HuH-7.5 (cell line): ENCODE results near the gene CDK17.
"Not testable (repeated sequence)": the region's sequence is repeated elsewhere in the genome, so short reads cannot be mapped to it uniquely, and the experiment has no call there.

ENCODE experiments used
- DNase-seq: peaks from one replicate; pipeline ENCODE4 v3.0.0; 2011; ENCODE audit warnings: low spot score

CDK17 gene

GRCh38 chr12:96387981-96388380 is 12.3 kb downstream of the CDK17 start:
- DNase-seq, result no peak

GRCh38 chr12:96386794-96387193 is 13.4 kb downstream of the CDK17 start:
- no peak for DNase-seq

- no peak for DNase-seq
Measured at GRCh38 chr12:96383991-96384390, 16.2 kb downstream of the CDK17 start.

DNA sequence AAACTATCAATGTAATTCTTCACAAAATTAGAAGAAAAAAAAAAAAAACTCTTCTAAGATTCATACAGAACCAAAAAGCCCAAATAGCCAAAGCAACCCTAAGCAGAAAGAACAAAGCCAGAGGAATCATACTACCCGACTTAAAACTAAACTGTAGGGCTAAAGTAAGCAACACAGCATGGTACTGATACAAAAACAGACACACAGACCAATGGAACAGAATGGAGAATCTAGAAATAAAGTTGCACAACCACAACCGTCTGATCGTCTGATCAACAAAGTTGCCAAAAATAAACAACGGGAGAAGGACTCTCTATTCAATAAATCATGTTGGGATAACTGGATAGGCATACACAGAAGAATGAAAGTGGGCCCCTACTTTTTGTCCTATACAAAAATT is 16.9 kb downstream of the CDK17 start:
- no peak for DNase-seq

GRCh38 chr12:96379743-96380142 is 20.5 kb downstream of the CDK17 start:
- not testable (repeated sequence) for DNase-seq

- DNase-seq, result no peak
Measured at GRCh38 chr12:96378319-96378718, 21.9 kb downstream of the CDK17 start.

GRCh38 chr12:96376865-96377264 is 23.4 kb downstream of the CDK17 start:
- DNase-seq, result no peak

GRCh38 chr12:96375841-96376604 is 24.2 kb downstream of the CDK17 start:
- no peak for DNase-seq

DNA sequence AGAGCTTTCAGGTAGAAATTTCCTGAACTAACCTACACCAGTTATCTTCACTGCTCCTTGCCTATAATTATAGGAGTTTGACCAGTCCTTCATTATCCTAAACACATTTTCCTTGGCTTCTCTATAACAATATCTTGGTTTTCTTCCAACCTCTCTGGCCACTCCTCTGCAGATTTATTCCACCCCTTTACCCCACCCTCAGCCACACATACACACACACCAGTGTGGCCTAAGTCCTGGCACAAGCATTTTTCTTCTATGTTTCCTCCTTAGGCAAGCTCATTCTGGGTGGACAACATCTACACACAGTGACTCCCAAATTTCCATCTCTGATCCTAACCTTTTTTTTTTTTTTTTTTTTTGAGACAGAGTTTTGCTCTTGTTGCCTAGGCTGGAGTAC is 25.1 kb downstream of the CDK17 start:
- no peak for DNase-seq

DNA sequence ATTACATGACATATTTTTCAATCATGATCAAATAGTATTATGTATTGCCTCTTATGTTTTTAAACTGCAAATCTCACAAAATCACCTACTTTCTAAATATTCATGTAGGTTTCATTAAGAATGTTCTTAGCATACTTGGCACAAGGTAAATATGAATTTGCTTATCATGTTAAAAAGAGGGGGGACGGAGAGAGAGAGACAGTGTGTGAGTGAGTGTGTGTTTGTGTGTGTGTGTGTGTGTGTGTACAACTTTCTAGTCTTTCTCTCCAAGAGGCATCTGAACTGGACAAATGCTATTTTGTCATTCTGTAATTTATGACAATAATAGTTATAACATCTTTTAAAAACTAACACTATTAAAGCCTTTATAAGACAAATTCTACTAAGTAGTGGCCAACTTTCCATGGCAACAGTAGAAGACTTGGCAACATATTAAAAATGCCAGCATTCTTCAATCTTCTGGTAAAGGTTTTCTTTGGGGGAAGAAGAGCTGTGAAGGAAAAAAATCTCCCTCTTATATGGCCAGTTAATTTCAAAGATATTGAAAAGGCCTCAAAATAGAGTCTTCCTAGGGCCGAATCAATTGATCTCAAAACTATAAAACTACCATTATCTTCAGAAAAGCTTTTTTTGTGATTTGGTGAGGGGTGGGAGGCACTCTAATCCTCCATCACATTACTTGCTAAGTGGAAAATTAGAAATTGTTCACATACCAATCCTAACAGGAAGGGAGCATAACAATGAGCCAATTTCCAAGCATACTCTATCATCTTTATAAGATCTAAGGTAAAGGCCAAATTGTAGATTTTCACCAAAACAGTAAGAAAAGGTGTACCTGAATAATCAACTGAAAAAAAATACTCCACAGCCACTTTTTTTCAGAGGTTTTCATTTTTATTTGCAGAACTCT is 28.2 kb downstream of the CDK17 start:
- no peak for DNase-seq

DNA sequence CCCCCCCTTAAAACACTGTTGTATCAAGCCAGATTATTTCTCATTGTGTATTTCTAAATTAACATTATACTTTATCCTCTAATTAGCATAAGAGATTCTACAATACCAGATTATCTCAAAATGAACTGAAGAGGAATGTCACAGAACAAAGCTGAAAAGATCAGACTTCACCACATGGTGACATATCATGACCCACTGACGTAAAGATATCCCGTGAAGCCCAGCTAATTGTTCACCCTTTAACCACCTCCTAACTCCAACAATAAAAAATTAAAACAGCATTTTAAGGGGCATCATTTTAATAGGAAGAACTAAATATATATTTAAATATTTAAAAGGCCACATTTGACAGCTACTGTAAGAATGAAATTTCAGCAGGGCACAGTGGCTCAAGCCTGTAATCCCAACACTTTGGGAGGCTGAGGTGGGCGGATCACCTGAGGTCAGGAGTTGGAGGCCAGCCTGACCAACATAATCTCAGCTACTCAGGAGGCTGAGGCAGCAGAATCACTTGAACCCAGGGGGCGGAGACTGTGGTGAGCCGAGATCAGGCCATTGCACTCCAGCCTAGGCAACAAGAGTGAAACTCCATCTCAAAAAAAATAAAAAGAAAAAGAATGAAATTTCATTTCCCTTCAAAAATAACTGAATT is 29.0 kb downstream of the CDK17 start:
- no peak for DNase-seq

DNA sequence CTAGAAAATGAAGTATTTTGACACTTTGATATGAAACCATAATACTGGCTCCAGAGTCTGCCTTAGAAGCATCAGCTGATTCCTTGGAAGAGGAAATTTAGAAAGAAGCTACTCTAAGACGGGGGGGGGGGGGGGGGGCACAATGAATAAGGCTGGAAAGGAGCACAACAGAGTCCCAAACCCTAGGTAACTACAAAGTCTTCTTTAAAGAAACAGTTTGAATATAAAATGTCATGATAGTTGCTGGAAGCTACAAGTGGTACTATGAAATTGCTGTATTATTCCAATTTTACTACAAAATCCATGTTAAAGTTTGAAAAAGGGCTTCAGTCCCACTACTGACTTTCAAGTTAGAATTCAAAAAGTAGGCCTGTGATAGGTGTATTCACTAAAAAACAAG is 31.6 kb downstream of the CDK17 start:
- DNase-seq, result no peak

DNA sequence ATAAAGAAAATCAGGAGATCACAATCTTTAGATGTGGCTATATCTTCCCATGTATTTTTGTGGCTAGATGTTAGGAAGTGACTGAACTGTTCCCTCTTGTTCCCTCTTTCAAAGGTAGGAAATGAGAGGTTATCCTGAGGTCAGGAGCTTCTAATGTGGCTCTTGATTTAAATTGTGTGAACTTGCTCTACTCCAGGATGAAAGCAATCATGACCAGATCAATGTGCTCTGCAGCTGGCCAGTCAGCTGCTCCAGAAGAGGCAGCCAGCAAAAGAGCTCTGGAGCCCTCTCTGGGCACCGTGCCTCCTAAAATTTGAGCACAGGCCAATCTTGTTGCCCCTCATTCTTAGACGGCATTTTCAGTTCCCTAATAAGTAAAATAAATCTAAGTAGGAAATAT is 32.0 kb downstream of the CDK17 start:
- DNase-seq, result no peak

- DNase-seq, result no peak
Measured at GRCh38 chr12:96366381-96366654, 33.9 kb downstream of the CDK17 start.

DNA sequence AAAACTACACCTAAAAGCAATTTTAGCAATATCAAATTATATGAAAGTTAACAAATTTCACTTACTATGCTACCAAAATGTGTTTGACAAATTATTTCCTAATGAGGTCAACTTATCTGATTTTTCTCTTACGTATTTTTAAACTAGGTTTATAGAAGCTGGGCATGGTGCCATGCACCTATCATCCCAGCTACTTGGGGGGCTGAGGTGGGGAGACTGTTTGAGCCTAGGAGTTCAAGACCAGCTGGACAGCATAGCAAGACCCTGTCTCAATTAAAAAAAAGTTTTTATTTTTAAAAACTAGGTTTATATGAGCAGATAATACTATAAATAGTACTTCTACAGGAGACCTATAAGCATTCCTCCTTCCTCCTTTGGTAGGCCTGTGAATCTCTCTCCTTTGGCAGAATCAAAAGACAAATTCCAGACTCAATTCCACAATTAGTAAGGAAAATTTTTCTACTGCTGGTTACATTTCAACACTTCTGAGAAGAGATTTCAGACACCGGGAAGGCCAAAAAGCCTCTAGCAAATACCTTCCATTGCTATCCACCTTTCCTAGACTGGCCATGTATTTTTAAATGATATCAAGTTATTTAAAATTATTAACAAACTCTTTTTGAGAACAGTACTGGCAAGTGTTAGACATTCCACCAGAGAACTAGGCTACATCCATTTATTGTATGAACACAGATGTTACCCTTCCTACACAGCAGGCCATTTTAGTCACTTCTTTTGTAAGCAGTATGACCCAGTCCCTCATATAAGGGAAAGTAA is 34.4 kb downstream of the CDK17 start:
- DNase-seq, result no peak

- no peak for DNase-seq
Measured at GRCh38 chr12:96364092-96364700, 36.0 kb downstream of the CDK17 start.

GRCh38 chr12:96361074-96361473 is 39.2 kb downstream of the CDK17 start:
- DNase-seq, result no peak

- no peak for DNase-seq
Measured at GRCh38 chr12:96360550-96360949, 39.7 kb downstream of the CDK17 start.

GRCh38 chr12:96359328-96359727 is 40.9 kb downstream of the CDK17 start:
- no peak for DNase-seq

DNA sequence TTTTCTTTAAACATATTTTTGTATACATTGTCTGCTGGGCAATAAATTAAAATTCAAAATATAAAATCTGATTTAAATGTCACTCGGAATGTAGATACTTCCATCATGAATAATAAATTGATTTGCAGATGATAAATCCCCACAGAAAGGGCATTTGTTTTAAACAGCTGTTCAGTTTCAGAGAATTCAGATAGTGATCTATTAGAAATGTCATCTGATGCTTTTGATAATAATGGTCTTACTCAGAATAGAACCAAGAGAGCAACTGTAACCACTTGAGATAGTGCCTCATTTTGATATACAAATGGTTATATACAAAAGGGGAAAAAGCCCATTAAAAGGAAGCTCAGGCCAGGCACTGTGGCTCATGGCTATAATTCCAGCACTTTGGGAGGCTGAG is 43.4 kb downstream of the CDK17 start:
- DNase-seq, result no peak

GRCh38 chr12:96354844-96355534 is 45.2 kb downstream of the CDK17 start:
- DNase-seq, result no peak
